HG03469 (cell line): ENCODE data around the gene PRDM5.
"Not testable (repeated sequence)": the region's sequence is repeated elsewhere in the genome, so short reads cannot be mapped to it uniquely, and the experiment has no call there.

Source experiments
- ATAC-seq: cut with Tn5 transposase; IDR thresholded peaks from one replicate; pipeline ENCODE4 v1.9.1; 2021; ENCODE audit warnings: mild to moderate bottlenecking, moderate library complexity, moderate number of reproducible peaks; ENCODE audit not compliant: unreplicated experiment

Gene PRDM5

GRCh38 chr4:120664851-120665250 is 257.7 kb downstream of the PRDM5 start:
- ATAC-seq, result no peak

GRCh38 chr4:120659616-120660170 is 262.8 kb downstream of the PRDM5 start:
- no peak for ATAC-seq

- no peak for ATAC-seq
Measured at GRCh38 chr4:120658772-120659171, 263.8 kb downstream of the PRDM5 start.

DNA sequence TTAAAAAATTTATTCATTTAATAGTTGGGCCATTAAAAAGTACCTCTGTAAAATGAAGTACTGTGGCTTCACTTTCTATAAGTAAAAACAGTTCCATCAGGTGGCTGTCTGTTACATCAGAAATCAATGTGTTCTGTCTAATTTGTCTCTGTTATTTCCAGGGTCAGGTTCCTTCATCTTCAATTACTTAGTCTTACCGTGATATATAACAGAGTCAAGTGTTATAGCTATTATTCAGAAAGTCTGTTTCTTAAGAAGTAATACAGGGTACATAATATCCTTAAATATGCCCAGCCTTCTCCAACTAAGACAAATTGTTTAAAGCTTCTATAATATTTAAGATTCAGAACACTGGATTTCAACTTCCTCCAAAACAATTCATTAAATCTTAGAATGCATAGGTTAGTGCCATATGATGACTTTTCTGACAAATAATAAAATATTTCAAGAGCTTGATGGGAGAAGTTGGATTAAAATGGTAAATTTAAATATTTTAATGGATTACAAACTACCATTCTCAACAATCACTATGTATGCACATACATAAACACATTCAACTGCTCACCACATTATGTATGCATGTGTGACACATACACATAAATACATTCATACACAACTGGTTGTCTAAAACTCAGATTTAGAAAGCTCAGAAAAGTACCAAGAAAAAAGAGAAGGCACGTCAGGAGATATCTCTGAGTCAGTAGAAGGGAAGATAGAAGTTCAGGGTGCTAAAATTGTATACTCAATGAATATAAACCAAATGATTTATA is 268.5 kb downstream of the PRDM5 start:
- ATAC-seq, result no peak

GRCh38 chr4:120648336-120648735 is 274.2 kb downstream of the PRDM5 start:
- not testable (repeated sequence) for ATAC-seq
